ENCODE data around the gene TAGLN3. TPM values are rescaled to one million over a fixed set of nuclear protein-coding genes. Genes with fewer than 3 reads are reported as not detected.

TAGLN3 gene
- total RNA-seq, 1 experiment from 2014 or later = not detected

DNA sequence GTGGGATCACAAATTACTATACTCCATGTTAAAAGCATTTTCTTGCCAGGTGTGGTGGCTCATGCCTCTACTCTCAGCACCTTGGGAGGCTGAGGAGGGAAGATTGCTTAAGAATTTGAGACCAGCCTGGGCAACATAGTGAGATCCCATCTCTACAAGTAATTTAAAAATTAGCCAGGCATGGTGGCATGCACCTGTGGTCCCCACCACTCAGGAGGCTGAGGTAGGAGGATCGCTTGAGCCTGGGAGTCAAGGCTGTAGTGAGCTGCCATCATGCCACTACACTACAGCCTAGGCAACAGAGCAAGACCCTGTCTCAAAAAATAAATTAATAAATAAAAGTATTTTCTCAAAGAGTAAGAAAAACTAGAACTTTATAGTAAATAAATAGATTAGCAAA, 42.8 kb upstream of the TAGLN3 start:
- Histone ChIP-seq H3K36me3 (ENCODE audit: low read depth) (peaks cover 59% of the 10 kb centered on the region), H3K9me3 (ENCODE audit: insufficient read depth, low read depth) (no peaks in the 10 kb centered on the region), H4K20me1 (ENCODE audit: insufficient read depth) (no peaks in the 10 kb centered on the region), H3K9me2 (ENCODE audit: insufficient read depth) (0 out of 2 replicates have a peak, but pooled peaks cover 3% of the 10 kb centered on the region), H3K4me1 (replicated peaks; ENCODE audit: insufficient read depth) (no peaks in the 10 kb centered on the region), H3K4me2 (no peak overlapping the region), H3F3A (ENCODE audit: insufficient read depth, low read depth) (peaks cover 20% of the 10 kb centered on the region; the same call in 1 of the 2 replicates), H3K4me3 (no peak overlapping the region), H3K27me3 (ENCODE audit: insufficient read depth, low read depth) (no peaks in the 10 kb centered on the region), H2AFZ (no peak overlapping the region), H3K27ac (no peak overlapping the region), H3K79me2 (ENCODE audit: low read depth) (no peaks in the 10 kb centered on the region)
- intact Hi-C loops (cut with micrococcal nuclease; ENCODE audit: unreplicated experiment) = no loop called here
- TF ChIP-seq, protein P1, sequence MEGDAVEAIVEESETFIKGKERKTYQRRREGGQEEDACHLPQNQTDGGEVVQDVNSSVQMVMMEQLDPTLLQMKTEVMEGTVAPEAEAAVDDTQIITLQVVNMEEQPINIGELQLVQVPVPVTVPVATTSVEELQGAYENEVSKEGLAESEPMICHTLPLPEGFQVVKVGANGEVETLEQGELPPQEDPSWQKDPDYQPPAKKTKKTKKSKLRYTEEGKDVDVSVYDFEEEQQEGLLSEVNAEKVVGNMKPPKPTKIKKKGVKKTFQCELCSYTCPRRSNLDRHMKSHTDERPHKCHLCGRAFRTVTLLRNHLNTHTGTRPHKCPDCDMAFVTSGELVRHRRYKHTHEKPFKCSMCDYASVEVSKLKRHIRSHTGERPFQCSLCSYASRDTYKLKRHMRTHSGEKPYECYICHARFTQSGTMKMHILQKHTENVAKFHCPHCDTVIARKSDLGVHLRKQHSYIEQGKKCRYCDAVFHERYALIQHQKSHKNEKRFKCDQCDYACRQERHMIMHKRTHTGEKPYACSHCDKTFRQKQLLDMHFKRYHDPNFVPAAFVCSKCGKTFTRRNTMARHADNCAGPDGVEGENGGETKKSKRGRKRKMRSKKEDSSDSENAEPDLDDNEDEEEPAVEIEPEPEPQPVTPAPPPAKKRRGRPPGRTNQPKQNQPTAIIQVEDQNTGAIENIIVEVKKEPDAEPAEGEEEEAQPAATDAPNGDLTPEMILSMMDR (conservative IDR thresholded peaks at IDR 0.05) = no peak; the same call in 1 of the 2 replicates
- no peak for TF ChIP-seq EZH2 (IDR thresholded peaks at IDR 0.05; ENCODE audit: low read depth)
- ChIA-PET POLR2A (ENCODE audit: unreplicated experiment) (no interaction called here), CTCF (interaction anchor here (0.6 kb wide), 1 partner anchor 63 kb away, joined by 11 read pairs; no protein-coding TSS in a partner anchor)
- BruUV-seq (replicated peaks) = no TSS peak
- no peak for DNase-seq

- TF ChIP-seq, protein P1 (conservative IDR thresholded peaks at IDR 0.05) = no peak
- no peak for TF ChIP-seq EZH2 (IDR thresholded peaks at IDR 0.05; ENCODE audit: low read depth)
- POLR2A ChIA-PET (ENCODE audit: unreplicated experiment) = no interaction called here
- no TSS peak for BruUV-seq (replicated peaks)
- CTCF ChIA-PET = no interaction called here
- Histone ChIP-seq H3K27me3 (ENCODE audit: insufficient read depth, low read depth) (no peaks in the 10 kb centered on the region), H3K9me3 (ENCODE audit: insufficient read depth, low read depth) (no peaks in the 10 kb centered on the region), H3K4me1 (replicated peaks; ENCODE audit: insufficient read depth) (no peaks in the 10 kb centered on the region), H3F3A (ENCODE audit: insufficient read depth, low read depth) (peaks cover 26% of the 10 kb centered on the region; the same call in 1 of the 2 replicates), H3K4me2 (no peak overlapping the region), H4K20me1 (ENCODE audit: insufficient read depth) (no peaks in the 10 kb centered on the region), H3K79me2 (ENCODE audit: low read depth) (no peaks in the 10 kb centered on the region), H3K36me3 (ENCODE audit: low read depth) (peaks cover 59% of the 10 kb centered on the region), H3K4me3 (no peak overlapping the region), H3K9me2 (ENCODE audit: insufficient read depth) (0 out of 2 replicates have a peak, but pooled peaks cover 3% of the 10 kb centered on the region), H3K27ac (0 out of 2 replicates have a peak overlapping the region, but pooled peaks have one; percentile 8), H2AFZ (no peak overlapping the region)
- DNase-seq = no peak
- intact Hi-C loops (cut with micrococcal nuclease; ENCODE audit: unreplicated experiment) = no loop called here
These were observed 42.3 kb upstream of the TAGLN3 start for GRCh38 chr3:111956449-111956848.

- Histone ChIP-seq H3K4me1 (replicated peaks; ENCODE audit: insufficient read depth) (no peaks in the 10 kb centered on the region), H3K9me2 (ENCODE audit: insufficient read depth) (0 out of 2 replicates have a peak, but pooled peaks cover 3% of the 10 kb centered on the region), H2AFZ (no peak overlapping the region), H3K4me3 (no peak overlapping the region), H3K9me3 (ENCODE audit: insufficient read depth, low read depth) (no peaks in the 10 kb centered on the region), H4K20me1 (ENCODE audit: insufficient read depth) (no peaks in the 10 kb centered on the region), H3K4me2 (no peak overlapping the region), H3F3A (ENCODE audit: insufficient read depth, low read depth) (peaks cover 23% of the 10 kb centered on the region; the same call in 1 of the 2 replicates), H3K27me3 (ENCODE audit: insufficient read depth, low read depth) (no peaks in the 10 kb centered on the region), H3K27ac (0 out of 2 replicates have a peak overlapping the region, but pooled peaks have one; percentile 8), H3K79me2 (ENCODE audit: low read depth) (no peaks in the 10 kb centered on the region), H3K36me3 (ENCODE audit: low read depth) (peaks cover 62% of the 10 kb centered on the region)
- TF ChIP-seq, protein P1 (conservative IDR thresholded peaks at IDR 0.05) = no peak
- no peak for TF ChIP-seq EZH2 (IDR thresholded peaks at IDR 0.05; ENCODE audit: low read depth)
- intact Hi-C loops (cut with micrococcal nuclease; ENCODE audit: unreplicated experiment) = no loop called here
- DNase-seq = no peak
- ChIA-PET POLR2A (ENCODE audit: unreplicated experiment) (interaction anchor here (0.7 kb wide), 1 partner anchor 107 kb away, joined by 3 read pairs; no protein-coding TSS in a partner anchor), CTCF (no interaction called here)
- BruUV-seq (replicated peaks) = no TSS peak
These were observed 41.6 kb upstream of the TAGLN3 start for GRCh38 chr3:111956995-111957734.

All from PC-9 (cell line).